Measurements from ENCODE around the gene DNAH7.

DNA sequence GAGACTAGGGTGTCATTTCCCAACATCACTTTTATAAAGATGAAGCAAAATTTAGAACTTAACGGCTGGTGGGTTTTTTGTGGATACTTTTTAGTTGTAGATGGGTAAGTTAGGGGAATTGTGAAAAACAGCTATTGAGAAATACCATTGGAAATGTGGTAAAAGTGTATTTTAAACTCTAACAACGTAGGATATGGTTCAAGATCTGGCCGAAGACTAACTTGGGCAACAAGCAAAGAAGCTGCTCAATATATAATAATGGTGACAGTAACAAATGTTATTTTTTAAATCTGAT is 1.6 kb downstream of the DNAH7 start:
- TF ChIP-seq DNMT1 (IDR thresholded peaks at IDR 0.05) (no peak), CREB3 (tag; conservative IDR thresholded peaks at IDR 0.05; ENCODE audit: low read depth) (no peak), TAF1 (IDR thresholded peaks at IDR 0.05; ENCODE audit: control insufficient read depth, extremely low read depth, insufficient read depth, low read length, severe bottlenecking) (no peak), CREB3L1 (IDR thresholded peaks at IDR 0.05; ENCODE audit: borderline replicate concordance, low read depth) (no peak), EZH2 (IDR thresholded peaks at IDR 0.05; ENCODE audit: borderline replicate concordance, low read depth, low read length) (no peak)
- TF ChIP-seq, protein P1, sequence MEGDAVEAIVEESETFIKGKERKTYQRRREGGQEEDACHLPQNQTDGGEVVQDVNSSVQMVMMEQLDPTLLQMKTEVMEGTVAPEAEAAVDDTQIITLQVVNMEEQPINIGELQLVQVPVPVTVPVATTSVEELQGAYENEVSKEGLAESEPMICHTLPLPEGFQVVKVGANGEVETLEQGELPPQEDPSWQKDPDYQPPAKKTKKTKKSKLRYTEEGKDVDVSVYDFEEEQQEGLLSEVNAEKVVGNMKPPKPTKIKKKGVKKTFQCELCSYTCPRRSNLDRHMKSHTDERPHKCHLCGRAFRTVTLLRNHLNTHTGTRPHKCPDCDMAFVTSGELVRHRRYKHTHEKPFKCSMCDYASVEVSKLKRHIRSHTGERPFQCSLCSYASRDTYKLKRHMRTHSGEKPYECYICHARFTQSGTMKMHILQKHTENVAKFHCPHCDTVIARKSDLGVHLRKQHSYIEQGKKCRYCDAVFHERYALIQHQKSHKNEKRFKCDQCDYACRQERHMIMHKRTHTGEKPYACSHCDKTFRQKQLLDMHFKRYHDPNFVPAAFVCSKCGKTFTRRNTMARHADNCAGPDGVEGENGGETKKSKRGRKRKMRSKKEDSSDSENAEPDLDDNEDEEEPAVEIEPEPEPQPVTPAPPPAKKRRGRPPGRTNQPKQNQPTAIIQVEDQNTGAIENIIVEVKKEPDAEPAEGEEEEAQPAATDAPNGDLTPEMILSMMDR (IDR thresholded peaks at IDR 0.05 in 2 of 3, conservative IDR thresholded peaks at IDR 0.05 in 1 of 3; ENCODE audit: insufficient read depth in 2 of 3, low read depth in 1 of 3, low read length in 3 of 3) = no peak
- TF ChIP-seq, protein P2, sequence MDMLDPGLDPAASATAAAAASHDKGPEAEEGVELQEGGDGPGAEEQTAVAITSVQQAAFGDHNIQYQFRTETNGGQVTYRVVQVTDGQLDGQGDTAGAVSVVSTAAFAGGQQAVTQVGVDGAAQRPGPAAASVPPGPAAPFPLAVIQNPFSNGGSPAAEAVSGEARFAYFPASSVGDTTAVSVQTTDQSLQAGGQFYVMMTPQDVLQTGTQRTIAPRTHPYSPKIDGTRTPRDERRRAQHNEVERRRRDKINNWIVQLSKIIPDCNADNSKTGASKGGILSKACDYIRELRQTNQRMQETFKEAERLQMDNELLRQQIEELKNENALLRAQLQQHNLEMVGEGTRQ (CRISPR knock-in tag; IDR thresholded peaks at IDR 0.05) = no peak
- TF ChIP-seq, protein P3, sequence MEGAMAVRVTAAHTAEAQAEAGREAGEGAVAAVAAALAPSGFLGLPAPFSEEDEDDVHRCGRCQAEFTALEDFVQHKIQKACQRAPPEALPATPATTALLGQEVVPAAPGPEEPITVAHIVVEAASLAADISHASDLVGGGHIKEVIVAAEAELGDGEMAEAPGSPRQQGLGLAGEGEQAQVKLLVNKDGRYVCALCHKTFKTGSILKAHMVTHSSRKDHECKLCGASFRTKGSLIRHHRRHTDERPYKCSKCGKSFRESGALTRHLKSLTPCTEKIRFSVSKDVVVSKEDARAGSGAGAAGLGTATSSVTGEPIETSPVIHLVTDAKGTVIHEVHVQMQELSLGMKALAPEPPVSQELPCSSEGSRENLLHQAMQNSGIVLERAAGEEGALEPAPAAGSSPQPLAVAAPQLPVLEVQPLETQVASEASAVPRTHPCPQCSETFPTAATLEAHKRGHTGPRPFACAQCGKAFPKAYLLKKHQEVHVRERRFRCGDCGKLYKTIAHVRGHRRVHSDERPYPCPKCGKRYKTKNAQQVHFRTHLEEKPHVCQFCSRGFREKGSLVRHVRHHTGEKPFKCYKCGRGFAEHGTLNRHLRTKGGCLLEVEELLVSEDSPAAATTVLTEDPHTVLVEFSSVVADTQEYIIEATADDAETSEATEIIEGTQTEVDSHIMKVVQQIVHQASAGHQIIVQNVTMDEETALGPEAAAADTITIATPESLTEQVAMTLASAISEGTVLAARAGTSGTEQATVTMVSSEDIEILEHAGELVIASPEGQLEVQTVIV (CRISPR knock-in tag; IDR thresholded peaks at IDR 0.05; ENCODE audit: borderline replicate concordance) = no peak

Data from K562 (cell line).